Coronary artery (tissue), 2 donors: Measurements from ENCODE around the gene MAP3K20.
"Not testable (repeated sequence)": the region's sequence is repeated elsewhere in the genome, so short reads cannot be mapped to it uniquely, and the experiment has no call there.

ENCODE experiments used
- DNase-seq: peaks from one replicate; pipeline ENCODE4 v3.0.0-alpha.2; 2017; ENCODE audit warnings: low spot score
- H3K27ac ChIP-seq, 2 donors: fragments of 200-600 bp; sonication (generic); one replicate each; pipeline ENCODE4 v1.5.1; 2016 to 2019
- H3K4me3 ChIP-seq: fragments of 200-600 bp; sonication (generic); 2 replicates; pipeline ENCODE4 v1.5.1; 2016; ENCODE audit warnings: mild to moderate bottlenecking, moderate library complexity
- TF ChIP-seq, protein P1 (sequence below): fragments of 200-600 bp; sonication (generic); IDR thresholded peaks from one replicate; pipeline ENCODE4 v1.5.1; 2019; ENCODE audit warnings: antibody characterized with exemption

Gene MAP3K20

DNA sequence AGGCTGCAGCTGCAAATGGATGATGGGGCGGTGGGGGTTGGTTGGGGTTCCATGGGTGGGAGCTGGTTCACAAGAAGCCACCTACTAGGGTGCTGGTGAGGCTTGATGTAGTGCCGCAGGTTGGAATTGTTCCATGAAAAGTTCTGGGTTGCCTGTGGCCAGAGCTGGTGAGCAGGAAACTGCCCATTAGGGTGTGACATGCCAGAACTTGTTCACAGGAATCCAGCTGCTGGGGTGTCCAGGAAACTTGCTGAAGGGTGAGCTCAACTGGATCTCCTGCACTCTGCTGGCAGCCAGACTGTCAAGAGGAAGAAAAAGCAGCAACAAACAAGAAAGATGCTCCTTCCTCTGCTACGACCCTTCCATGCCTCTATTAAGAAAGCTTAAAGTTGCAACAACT, 48.8 kb downstream of the MAP3K20 start:
- TF ChIP-seq, protein P1, sequence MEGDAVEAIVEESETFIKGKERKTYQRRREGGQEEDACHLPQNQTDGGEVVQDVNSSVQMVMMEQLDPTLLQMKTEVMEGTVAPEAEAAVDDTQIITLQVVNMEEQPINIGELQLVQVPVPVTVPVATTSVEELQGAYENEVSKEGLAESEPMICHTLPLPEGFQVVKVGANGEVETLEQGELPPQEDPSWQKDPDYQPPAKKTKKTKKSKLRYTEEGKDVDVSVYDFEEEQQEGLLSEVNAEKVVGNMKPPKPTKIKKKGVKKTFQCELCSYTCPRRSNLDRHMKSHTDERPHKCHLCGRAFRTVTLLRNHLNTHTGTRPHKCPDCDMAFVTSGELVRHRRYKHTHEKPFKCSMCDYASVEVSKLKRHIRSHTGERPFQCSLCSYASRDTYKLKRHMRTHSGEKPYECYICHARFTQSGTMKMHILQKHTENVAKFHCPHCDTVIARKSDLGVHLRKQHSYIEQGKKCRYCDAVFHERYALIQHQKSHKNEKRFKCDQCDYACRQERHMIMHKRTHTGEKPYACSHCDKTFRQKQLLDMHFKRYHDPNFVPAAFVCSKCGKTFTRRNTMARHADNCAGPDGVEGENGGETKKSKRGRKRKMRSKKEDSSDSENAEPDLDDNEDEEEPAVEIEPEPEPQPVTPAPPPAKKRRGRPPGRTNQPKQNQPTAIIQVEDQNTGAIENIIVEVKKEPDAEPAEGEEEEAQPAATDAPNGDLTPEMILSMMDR = no peak
- DNase-seq = no peak
- Histone ChIP-seq H3K4me3 (no peak overlapping the region), H3K27ac (no peak overlapping the region)

DNA sequence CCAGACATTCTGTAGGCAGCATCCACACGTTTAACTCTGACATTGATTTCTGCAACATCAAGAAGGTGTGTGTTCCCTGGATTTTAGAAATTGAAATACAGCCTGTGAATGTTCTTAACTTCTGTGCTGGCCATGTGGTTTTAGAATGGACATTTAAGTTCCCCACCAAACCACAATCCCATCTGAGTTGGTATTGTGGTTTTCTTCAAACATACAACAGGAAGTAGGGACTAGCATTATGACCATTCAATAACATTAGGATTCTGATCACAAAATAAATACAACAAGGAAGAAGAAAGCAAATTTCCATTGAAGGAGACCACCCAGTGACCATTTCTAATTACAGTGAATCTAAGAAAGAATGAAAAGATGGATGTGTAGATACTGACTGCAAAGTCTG, 51.2 kb downstream of the MAP3K20 start:
- Histone ChIP-seq H3K27ac (no peak overlapping the region), H3K4me3 (no peak overlapping the region)
- TF ChIP-seq, protein P1 = no peak
- no peak for DNase-seq

DNA sequence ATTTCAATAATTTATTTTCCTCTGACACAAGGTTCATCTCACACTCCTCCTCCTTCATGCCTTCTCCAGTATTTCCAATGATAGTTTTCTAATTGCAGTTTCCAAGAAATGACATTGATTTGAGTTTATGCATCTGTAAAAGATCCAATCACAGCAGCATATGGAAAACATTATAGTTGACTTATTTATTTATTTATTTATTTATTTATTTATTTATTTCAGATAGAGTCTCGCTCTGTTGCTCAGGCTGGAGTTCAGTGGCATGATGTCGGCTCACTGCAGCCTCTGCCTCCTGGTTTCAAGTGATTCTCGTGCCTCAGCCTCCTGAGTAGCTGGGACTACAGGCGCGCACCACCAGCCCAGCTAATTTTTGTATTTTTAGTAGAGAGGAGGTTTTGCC, 52.5 kb downstream of the MAP3K20 start:
- H3K27ac ChIP-seq, H3K4me3 ChIP-seq, DNase-seq: not testable (repeated sequence)

DNA sequence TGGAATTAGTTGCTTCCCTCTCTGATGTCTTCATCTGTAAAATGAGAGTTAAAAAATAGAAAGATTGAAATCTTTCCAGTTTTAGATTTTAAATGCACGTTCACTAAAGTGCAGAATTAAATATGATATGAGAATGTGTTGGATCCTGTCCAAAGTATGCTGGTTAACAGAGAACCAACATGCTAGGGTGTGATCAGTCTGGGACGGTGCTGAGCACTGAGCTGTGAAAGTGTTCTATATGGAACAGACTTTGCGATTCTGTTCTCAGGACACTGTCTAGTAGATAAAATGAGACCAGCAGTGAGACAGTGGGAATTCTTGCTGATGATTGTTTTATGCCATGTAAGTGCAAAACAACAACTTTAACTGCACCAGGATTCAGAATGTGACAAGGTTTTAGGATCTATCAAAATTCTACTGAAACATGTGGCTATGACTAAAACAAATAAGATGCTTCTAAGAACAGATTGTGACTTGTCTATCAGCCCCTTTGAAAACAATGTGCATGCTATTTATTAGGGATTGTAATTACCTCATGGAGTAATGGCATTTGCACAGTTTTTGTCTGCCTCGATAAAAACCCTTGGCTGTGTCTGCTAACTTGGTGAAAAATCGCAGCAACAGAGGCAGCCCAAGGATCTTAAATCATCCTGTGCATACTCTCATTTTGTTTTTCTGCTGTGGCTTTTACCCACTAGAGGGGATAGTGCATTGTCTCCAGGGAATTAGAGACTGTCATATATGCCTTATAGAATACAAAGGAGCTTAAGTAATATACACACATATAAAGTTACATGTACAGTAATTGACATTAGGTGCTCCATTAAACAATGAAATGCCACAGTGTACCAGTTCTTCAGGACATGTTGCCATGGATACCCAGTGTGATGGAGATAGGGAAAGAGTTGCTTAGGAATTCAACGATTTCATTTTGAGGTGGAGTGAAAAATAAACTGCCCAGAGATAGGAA, 55.1 kb downstream of the MAP3K20 start:
- Histone ChIP-seq H3K27ac (no peak overlapping the region), H3K4me3 (no peak overlapping the region)
- DNase-seq = no peak
- TF ChIP-seq, protein P1 = no peak

DNA sequence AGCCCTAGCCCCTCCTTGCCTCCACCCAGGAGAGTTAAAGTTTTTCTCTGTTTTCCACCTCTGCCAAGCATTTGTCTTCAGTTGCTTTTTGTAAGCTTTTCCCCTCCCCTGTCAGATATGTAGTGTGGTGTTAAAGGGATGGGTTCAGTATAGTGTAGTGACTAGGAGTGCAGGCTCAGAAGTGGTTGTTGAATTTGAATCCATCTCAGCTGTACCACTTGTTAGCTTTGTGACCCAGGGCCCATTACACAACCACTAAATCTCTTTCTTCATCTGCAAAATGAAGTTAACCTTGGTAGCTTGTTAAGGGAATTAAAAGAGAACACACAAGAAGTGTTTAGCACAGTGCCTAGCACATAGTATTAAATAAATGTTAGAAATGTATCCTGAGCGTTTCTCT, 56.9 kb downstream of the MAP3K20 start:
- TF ChIP-seq, protein P1 = no peak
- Histone ChIP-seq H3K4me3 (no peak overlapping the region), H3K27ac (no peak overlapping the region)
- no peak for DNase-seq

DNA sequence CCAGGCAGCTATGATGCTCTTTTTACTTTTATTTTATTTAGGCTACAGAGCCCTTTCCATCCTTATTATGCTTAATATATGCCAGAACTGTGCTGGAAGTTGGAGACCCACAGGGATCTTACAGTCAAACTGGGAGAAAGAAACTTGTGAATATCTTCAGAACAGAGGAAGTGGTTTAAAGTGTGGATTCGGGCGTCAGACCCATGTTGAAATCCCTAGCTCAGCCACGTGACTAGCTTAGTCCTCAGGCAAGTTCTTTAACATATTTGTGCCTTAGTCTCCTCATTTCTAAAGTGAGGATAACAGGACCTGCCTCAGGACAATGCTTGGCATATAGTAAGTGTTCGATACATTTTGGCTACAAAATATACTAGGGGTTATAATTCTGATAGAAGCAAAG, 59.1 kb downstream of the MAP3K20 start:
- Histone ChIP-seq H3K4me3 (no peak overlapping the region), H3K27ac (no peak overlapping the region)
- TF ChIP-seq, protein P1 = no peak
- no peak for DNase-seq

DNA sequence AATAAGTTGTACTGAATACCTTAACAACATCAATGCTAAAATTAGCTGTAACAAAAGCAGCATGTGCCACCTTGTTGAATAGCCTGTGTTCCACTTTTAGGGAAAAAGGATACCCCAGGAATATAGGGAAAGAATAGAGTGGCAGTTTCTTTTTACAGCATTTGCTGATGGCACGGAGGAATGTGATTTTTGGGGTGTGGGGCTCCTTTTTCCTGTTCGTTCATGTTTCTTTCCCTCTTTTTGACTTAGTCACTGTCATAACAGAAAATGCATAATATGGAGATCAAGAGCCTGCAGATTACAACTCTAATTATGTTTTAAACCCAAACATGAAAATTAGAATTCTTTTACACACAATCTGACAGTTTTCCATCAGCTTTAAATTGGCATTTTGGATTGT, 60.4 kb downstream of the MAP3K20 start:
- H3K4me3 ChIP-seq = no peak overlapping the region
- TF ChIP-seq, protein P1 = no peak
- no peak overlapping the region for H3K27ac ChIP-seq
- DNase-seq = no peak
